Activated CD8-positive, alpha-beta memory T cell treated with anti-CD3 and anti-CD28 coated beads, Interleukin-2, amount 10 ng/mL, durations not matched to agents 7 days and 5 days (primary cell): ENCODE results near the gene NPEPPS. TPM values are rescaled to one million over a fixed set of nuclear protein-coding genes. Genes with fewer than 3 reads are reported as not detected.
A peak's percentile ranks its signal among the peaks of the same experiment; 100 is the strongest.
"Not testable (repeated sequence)": the region's sequence is repeated elsewhere in the genome, so short reads cannot be mapped to it uniquely, and the experiment has no call there.

Experiments
- ATAC-seq: fragments of 150-1000 bp; cut with Tn5 transposase; one replicate; pipeline ENCODE4 v1.10.0; 2021; ENCODE audit warnings: moderate library complexity
- CTCF ChIA-PET: fragments of 350-600 bp; sonication (Branson Sonifier 250); formaldehyde crosslinking; loops from one replicate; lab custom pipeline; 2021; ENCODE audit warnings: antibody characterized with exemption; lab: Charles Lee
- DNase-seq: peaks from one replicate; pipeline ENCODE4 v3.0.0-alpha.2; 2020
- H3K27ac Mint-ChIP-seq: one replicate; pipeline ENCODE4 v1.8.0; 2021; ENCODE audit warnings: mild to moderate bottlenecking, mixed read lengths
- H3K27me3 Mint-ChIP-seq: one replicate; pipeline ENCODE4 v1.8.0; 2021; ENCODE audit warnings: mixed read lengths
- H3K36me3 Mint-ChIP-seq: one replicate; pipeline ENCODE4 v1.8.0; 2021; ENCODE audit warnings: mild to moderate bottlenecking, mixed read lengths
- H3K4me1 Mint-ChIP-seq: one replicate; pipeline ENCODE4 v1.8.0; 2021; ENCODE audit warnings: mixed read lengths
- H3K4me3 Mint-ChIP-seq: one replicate; pipeline ENCODE4 v1.8.0; 2021; ENCODE audit warnings: mild to moderate bottlenecking, moderate library complexity, mixed read lengths
- H3K9me3 Mint-ChIP-seq: one replicate; pipeline ENCODE4 v1.8.0; 2022; ENCODE audit warnings: low read depth, mixed read lengths
- total RNA-seq, 2 experiments: library from RNA; stranded (reverse); gene quantifications; one replicate each; pipeline ENCODE4 v1.2.3, GENCODE V29; 2021

NPEPPS gene
- total RNA-seq, 2 experiments from 2014 or later: 97.7 to 97.9 TPM

GRCh38 chr17:47521434-47521833, 9.5 kb upstream of the NPEPPS start:
- H3K27ac Mint-ChIP-seq, H3K4me1 Mint-ChIP-seq, H3K4me3 Mint-ChIP-seq, CTCF ChIA-PET, DNase-seq, H3K9me3 Mint-ChIP-seq, H3K27me3 Mint-ChIP-seq, ATAC-seq, H3K36me3 Mint-ChIP-seq: not testable (repeated sequence)

GRCh38 chr17:47522341-47522740, 8.6 kb upstream of the NPEPPS start:
- H3K9me3 Mint-ChIP-seq, CTCF ChIA-PET: not testable (repeated sequence)

GRCh38 chr17:47531233-47531820, 419 bp downstream of the NPEPPS start:
- peaks cover 12% of the 10 kb centered on the region for H3K4me1 Mint-ChIP-seq
- CTCF ChIA-PET, H3K27ac Mint-ChIP-seq, H3K36me3 Mint-ChIP-seq, H3K9me3 Mint-ChIP-seq, H3K27me3 Mint-ChIP-seq: not testable (repeated sequence)
- DNase-seq: peak; percentile 42
- H3K4me3 Mint-ChIP-seq: peak overlapping the region; percentile 95
- ATAC-seq: peak; percentile 56

More at GRCh38 chr17:47522341-47522740, 8.6 kb upstream of the NPEPPS start:
- not testable (repeated sequence) for H3K4me3 Mint-ChIP-seq, H3K36me3 Mint-ChIP-seq, DNase-seq, ATAC-seq, H3K27ac Mint-ChIP-seq, H3K4me1 Mint-ChIP-seq, H3K27me3 Mint-ChIP-seq

- H3K36me3 Mint-ChIP-seq, ATAC-seq, H3K27me3 Mint-ChIP-seq, CTCF ChIA-PET, H3K27ac Mint-ChIP-seq, H3K9me3 Mint-ChIP-seq, H3K4me1 Mint-ChIP-seq, H3K4me3 Mint-ChIP-seq, DNase-seq: not testable (repeated sequence)
Measured at GRCh38 chr17:47539085-47539484, 8.2 kb downstream of the NPEPPS start.

GRCh38 chr17:47541676-47542075, 10.8 kb downstream of the NPEPPS start:
- H3K9me3 Mint-ChIP-seq, H3K4me1 Mint-ChIP-seq, DNase-seq, H3K36me3 Mint-ChIP-seq, CTCF ChIA-PET, ATAC-seq, H3K27ac Mint-ChIP-seq, H3K27me3 Mint-ChIP-seq, H3K4me3 Mint-ChIP-seq: not testable (repeated sequence)

GRCh38 chr17:47544327-47544726, 13.4 kb downstream of the NPEPPS start:
- H3K36me3 Mint-ChIP-seq: peaks cover 11% of the 10 kb centered on the region
- not testable (repeated sequence) for ATAC-seq

GRCh38 chr17:47554733-47555132, 23.8 kb downstream of the NPEPPS start:
- H3K9me3 Mint-ChIP-seq, H3K36me3 Mint-ChIP-seq, ATAC-seq, CTCF ChIA-PET, H3K4me3 Mint-ChIP-seq, H3K27me3 Mint-ChIP-seq, H3K27ac Mint-ChIP-seq, DNase-seq, H3K4me1 Mint-ChIP-seq: not testable (repeated sequence)

More at GRCh38 chr17:47544327-47544726, 13.4 kb downstream of the NPEPPS start:
- H3K27me3 Mint-ChIP-seq, DNase-seq, H3K4me3 Mint-ChIP-seq, H3K4me1 Mint-ChIP-seq, H3K27ac Mint-ChIP-seq, CTCF ChIA-PET, H3K9me3 Mint-ChIP-seq: not testable (repeated sequence)

GRCh38 chr17:47556108-47556507, 25.2 kb downstream of the NPEPPS start:
- ATAC-seq, H3K27ac Mint-ChIP-seq, CTCF ChIA-PET, H3K36me3 Mint-ChIP-seq, H3K27me3 Mint-ChIP-seq, H3K4me3 Mint-ChIP-seq, DNase-seq, H3K9me3 Mint-ChIP-seq, H3K4me1 Mint-ChIP-seq: not testable (repeated sequence)

- CTCF ChIA-PET, H3K27ac Mint-ChIP-seq, H3K36me3 Mint-ChIP-seq, H3K27me3 Mint-ChIP-seq, ATAC-seq, H3K4me1 Mint-ChIP-seq, DNase-seq, H3K9me3 Mint-ChIP-seq, H3K4me3 Mint-ChIP-seq: not testable (repeated sequence)
Measured at GRCh38 chr17:47560517-47561043, 29.7 kb downstream of the NPEPPS start.

GRCh38 chr17:47561698-47562405, 30.9 kb downstream of the NPEPPS start:
- H3K36me3 Mint-ChIP-seq, H3K27me3 Mint-ChIP-seq, CTCF ChIA-PET, H3K9me3 Mint-ChIP-seq, ATAC-seq, DNase-seq, H3K4me1 Mint-ChIP-seq, H3K27ac Mint-ChIP-seq, H3K4me3 Mint-ChIP-seq: not testable (repeated sequence)

- H3K4me3 Mint-ChIP-seq, H3K36me3 Mint-ChIP-seq, DNase-seq, ATAC-seq, H3K27ac Mint-ChIP-seq, H3K4me1 Mint-ChIP-seq, H3K27me3 Mint-ChIP-seq, CTCF ChIA-PET, H3K9me3 Mint-ChIP-seq: not testable (repeated sequence)
Measured at GRCh38 chr17:47562406-47562705, 31.4 kb downstream of the NPEPPS start.

GRCh38 chr17:47567261-47567660, 36.4 kb downstream of the NPEPPS start:
- H3K9me3 Mint-ChIP-seq, CTCF ChIA-PET, H3K27me3 Mint-ChIP-seq, DNase-seq, H3K4me1 Mint-ChIP-seq, H3K27ac Mint-ChIP-seq, H3K4me3 Mint-ChIP-seq, ATAC-seq: not testable (repeated sequence)
- peaks cover 15% of the 10 kb centered on the region for H3K36me3 Mint-ChIP-seq

GRCh38 chr17:47572561-47572960, 41.7 kb downstream of the NPEPPS start:
- H3K4me3 Mint-ChIP-seq, CTCF ChIA-PET, H3K27ac Mint-ChIP-seq, ATAC-seq, DNase-seq, H3K9me3 Mint-ChIP-seq, H3K4me1 Mint-ChIP-seq, H3K27me3 Mint-ChIP-seq: not testable (repeated sequence)
- H3K36me3 Mint-ChIP-seq: peaks cover 16% of the 10 kb centered on the region

- H3K4me3 Mint-ChIP-seq, H3K36me3 Mint-ChIP-seq, DNase-seq, H3K4me1 Mint-ChIP-seq, H3K27me3 Mint-ChIP-seq, H3K27ac Mint-ChIP-seq, H3K9me3 Mint-ChIP-seq, CTCF ChIA-PET, ATAC-seq: not testable (repeated sequence)
Measured at GRCh38 chr17:47582416-47582815, 51.5 kb downstream of the NPEPPS start.
